ENCODE measurements around the gene KLF11.

DNA sequence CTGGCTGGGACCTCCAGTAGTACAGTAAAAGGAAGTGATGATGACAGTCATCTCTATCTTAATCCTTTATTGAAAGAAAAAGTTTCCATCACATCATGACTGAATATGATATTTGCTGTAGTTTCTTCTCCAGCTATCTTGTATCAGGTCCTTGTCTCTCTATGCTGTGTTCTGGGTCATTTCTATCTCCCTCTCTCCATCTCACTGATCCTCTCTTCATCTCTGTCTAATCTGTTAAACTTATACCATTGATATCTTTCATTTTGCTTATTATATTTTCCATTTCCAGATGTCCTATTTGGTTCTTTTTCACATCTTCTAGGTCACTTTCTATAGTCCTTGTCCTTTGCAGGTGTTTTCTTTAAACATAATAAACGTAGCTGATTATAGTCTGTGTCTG, 24.5 kb downstream of the KLF11 start:
- TF ChIP-seq, protein P1, sequence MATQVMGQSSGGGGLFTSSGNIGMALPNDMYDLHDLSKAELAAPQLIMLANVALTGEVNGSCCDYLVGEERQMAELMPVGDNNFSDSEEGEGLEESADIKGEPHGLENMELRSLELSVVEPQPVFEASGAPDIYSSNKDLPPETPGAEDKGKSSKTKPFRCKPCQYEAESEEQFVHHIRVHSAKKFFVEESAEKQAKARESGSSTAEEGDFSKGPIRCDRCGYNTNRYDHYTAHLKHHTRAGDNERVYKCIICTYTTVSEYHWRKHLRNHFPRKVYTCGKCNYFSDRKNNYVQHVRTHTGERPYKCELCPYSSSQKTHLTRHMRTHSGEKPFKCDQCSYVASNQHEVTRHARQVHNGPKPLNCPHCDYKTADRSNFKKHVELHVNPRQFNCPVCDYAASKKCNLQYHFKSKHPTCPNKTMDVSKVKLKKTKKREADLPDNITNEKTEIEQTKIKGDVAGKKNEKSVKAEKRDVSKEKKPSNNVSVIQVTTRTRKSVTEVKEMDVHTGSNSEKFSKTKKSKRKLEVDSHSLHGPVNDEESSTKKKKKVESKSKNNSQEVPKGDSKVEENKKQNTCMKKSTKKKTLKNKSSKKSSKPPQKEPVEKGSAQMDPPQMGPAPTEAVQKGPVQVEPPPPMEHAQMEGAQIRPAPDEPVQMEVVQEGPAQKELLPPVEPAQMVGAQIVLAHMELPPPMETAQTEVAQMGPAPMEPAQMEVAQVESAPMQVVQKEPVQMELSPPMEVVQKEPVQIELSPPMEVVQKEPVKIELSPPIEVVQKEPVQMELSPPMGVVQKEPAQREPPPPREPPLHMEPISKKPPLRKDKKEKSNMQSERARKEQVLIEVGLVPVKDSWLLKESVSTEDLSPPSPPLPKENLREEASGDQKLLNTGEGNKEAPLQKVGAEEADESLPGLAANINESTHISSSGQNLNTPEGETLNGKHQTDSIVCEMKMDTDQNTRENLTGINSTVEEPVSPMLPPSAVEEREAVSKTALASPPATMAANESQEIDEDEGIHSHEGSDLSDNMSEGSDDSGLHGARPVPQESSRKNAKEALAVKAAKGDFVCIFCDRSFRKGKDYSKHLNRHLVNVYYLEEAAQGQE (IDR thresholded peaks at IDR 0.05) = no peak
- TF ChIP-seq CEBPB (IDR thresholded peaks at IDR 0.05) = no peak
- no peak for TF ChIP-seq CHD2 (IDR thresholded peaks at IDR 0.05; ENCODE audit: low read length, partially characterized antibody)
- TF ChIP-seq, protein P2, sequence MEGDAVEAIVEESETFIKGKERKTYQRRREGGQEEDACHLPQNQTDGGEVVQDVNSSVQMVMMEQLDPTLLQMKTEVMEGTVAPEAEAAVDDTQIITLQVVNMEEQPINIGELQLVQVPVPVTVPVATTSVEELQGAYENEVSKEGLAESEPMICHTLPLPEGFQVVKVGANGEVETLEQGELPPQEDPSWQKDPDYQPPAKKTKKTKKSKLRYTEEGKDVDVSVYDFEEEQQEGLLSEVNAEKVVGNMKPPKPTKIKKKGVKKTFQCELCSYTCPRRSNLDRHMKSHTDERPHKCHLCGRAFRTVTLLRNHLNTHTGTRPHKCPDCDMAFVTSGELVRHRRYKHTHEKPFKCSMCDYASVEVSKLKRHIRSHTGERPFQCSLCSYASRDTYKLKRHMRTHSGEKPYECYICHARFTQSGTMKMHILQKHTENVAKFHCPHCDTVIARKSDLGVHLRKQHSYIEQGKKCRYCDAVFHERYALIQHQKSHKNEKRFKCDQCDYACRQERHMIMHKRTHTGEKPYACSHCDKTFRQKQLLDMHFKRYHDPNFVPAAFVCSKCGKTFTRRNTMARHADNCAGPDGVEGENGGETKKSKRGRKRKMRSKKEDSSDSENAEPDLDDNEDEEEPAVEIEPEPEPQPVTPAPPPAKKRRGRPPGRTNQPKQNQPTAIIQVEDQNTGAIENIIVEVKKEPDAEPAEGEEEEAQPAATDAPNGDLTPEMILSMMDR (IDR thresholded peaks at IDR 0.05) = no peak
- no peak for TF ChIP-seq BCL3 (IDR thresholded peaks at IDR 0.05)
- no peak for TF ChIP-seq MAX (IDR thresholded peaks at IDR 0.05)
- no peak for TF ChIP-seq ZNF302 (CRISPR knock-in tag; IDR thresholded peaks at IDR 0.05)
- TF ChIP-seq RAD21 (conservative IDR thresholded peaks at IDR 0.05 in 1 of 2, IDR thresholded peaks at IDR 0.05 in 1 of 2) = no peak
- no peak for TF ChIP-seq SMC3 (IDR thresholded peaks at IDR 0.05)
- TF ChIP-seq, protein P3, sequence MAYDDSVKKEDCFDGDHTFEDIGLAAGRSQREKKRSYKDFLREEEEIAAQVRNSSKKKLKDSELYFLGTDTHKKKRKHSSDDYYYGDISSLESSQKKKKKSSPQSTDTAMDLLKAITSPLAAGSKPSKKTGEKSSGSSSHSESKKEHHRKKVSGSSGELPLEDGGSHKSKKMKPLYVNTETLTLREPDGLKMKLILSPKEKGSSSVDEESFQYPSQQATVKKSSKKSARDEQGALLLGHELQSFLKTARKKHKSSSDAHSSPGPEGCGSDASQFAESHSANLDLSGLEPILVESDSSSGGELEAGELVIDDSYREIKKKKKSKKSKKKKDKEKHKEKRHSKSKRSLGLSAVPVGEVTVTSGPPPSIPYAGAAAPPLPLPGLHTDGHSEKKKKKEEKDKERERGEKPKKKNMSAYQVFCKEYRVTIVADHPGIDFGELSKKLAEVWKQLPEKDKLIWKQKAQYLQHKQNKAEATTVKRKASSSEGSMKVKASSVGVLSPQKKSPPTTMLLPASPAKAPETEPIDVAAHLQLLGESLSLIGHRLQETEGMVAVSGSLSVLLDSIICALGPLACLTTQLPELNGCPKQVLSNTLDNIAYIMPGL (CRISPR knock-in tag; IDR thresholded peaks at IDR 0.05; ENCODE audit: borderline replicate concordance) = no peak
- TF ChIP-seq POLR2A (IDR thresholded peaks at IDR 0.05; ENCODE audit: low read length) = no peak
